ENCODE results near the gene EIF1AD. TPM values are rescaled to one million over a fixed set of nuclear protein-coding genes. Genes with fewer than 3 reads are reported as not detected.
"Not testable (repeated sequence)": the region's sequence is repeated elsewhere in the genome, so short reads cannot be mapped to it uniquely, and the experiment has no call there.

EIF1AD gene
- total RNA-seq, 1 experiment from 2014 or later = 55.2 TPM

GRCh38 chr11:66011239-66011784 lies 9.4 kb upstream of the EIF1AD start:
- no peaks in the 10 kb centered on the region for H3K27me3 ChIP-seq (ENCODE audit: insufficient read depth, low read depth)
- no peaks in the 10 kb centered on the region for H3K9me3 ChIP-seq (ENCODE audit: insufficient read depth, low read depth)
- H3K36me3 ChIP-seq (ENCODE audit: low read depth) = no peaks in the 10 kb centered on the region
- H3K4me2 ChIP-seq = peak overlapping the region; percentile 75
- H3K79me2 ChIP-seq (ENCODE audit: low read depth) = 0 out of 2 replicates have a peak, but pooled peaks cover 4% of the 10 kb centered on the region
- peak overlapping the region; percentile 66 for H3K27ac ChIP-seq
- intact Hi-C loops (cut with micrococcal nuclease; ENCODE audit: unreplicated experiment) = loop anchor here (5.0 kb wide), 4 partner anchors 256 to 454 kb away; partner anchors contain the start of genes FAM89B, LTBP3, RAB1B and ZNRD2
- peak overlapping the region; percentile 68 for H2AFZ ChIP-seq
- H3K9me2 ChIP-seq (ENCODE audit: insufficient read depth) = no peaks in the 10 kb centered on the region
- BruUV-seq (replicated peaks) = TSS peak; percentile 12
- TF ChIP-seq, protein P1, sequence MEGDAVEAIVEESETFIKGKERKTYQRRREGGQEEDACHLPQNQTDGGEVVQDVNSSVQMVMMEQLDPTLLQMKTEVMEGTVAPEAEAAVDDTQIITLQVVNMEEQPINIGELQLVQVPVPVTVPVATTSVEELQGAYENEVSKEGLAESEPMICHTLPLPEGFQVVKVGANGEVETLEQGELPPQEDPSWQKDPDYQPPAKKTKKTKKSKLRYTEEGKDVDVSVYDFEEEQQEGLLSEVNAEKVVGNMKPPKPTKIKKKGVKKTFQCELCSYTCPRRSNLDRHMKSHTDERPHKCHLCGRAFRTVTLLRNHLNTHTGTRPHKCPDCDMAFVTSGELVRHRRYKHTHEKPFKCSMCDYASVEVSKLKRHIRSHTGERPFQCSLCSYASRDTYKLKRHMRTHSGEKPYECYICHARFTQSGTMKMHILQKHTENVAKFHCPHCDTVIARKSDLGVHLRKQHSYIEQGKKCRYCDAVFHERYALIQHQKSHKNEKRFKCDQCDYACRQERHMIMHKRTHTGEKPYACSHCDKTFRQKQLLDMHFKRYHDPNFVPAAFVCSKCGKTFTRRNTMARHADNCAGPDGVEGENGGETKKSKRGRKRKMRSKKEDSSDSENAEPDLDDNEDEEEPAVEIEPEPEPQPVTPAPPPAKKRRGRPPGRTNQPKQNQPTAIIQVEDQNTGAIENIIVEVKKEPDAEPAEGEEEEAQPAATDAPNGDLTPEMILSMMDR (conservative IDR thresholded peaks at IDR 0.05) = no peak
- TF ChIP-seq EZH2 (IDR thresholded peaks at IDR 0.05; ENCODE audit: low read depth) = no peak
- DNase-seq = peak; percentile 94 to 100
- H3K4me1 ChIP-seq (replicated peaks; ENCODE audit: insufficient read depth) = peaks cover 64% of the 10 kb centered on the region
- ChIA-PET POLR2A (ENCODE audit: unreplicated experiment) (interaction anchor here (0.6 to 0.8 kb wide), 4 partner anchors 9 to 301 kb away, joined by 3 to 18 read pairs (median 13); partner anchors contain the start of genes BANF1, CFL1 and EIF1AD), CTCF (interaction anchor here (0.6 kb wide), 3 partner anchors 40 to 236 kb away, joined by 5 to 9 read pairs (median 7); no protein-coding TSS in a partner anchor)
- peaks cover 67% of the 10 kb centered on the region for H3F3A ChIP-seq (ENCODE audit: insufficient read depth, low read depth)
- H3K4me3 ChIP-seq = peak overlapping the region; percentile 52
- no peaks in the 10 kb centered on the region for H4K20me1 ChIP-seq (ENCODE audit: insufficient read depth)

- intact Hi-C loops (cut with micrococcal nuclease; ENCODE audit: unreplicated experiment) = loop anchor here (5.0 kb wide), 4 partner anchors 257 to 453 kb away; partner anchors contain the start of genes FAM89B, LTBP3, RAB1B and ZNRD2
- H3K9me3 ChIP-seq (ENCODE audit: insufficient read depth, low read depth); H3K4me3 ChIP-seq; H4K20me1 ChIP-seq (ENCODE audit: insufficient read depth); H3K27me3 ChIP-seq (ENCODE audit: insufficient read depth, low read depth); DNase-seq; H3K36me3 ChIP-seq (ENCODE audit: low read depth); H3K79me2 ChIP-seq (ENCODE audit: low read depth); POLR2A ChIA-PET (ENCODE audit: unreplicated experiment); H3K9me2 ChIP-seq (ENCODE audit: insufficient read depth); H2AFZ ChIP-seq; CTCF ChIA-PET; H3K27ac ChIP-seq; H3K4me2 ChIP-seq; BruUV-seq (replicated peaks): not testable (repeated sequence)
- Histone ChIP-seq H3K4me1 (replicated peaks; ENCODE audit: insufficient read depth) (peaks cover 51% of the 10 kb centered on the region), H3F3A (ENCODE audit: insufficient read depth, low read depth) (peaks cover 66% of the 10 kb centered on the region)
Measured at GRCh38 chr11:66010036-66010435, 8.1 kb upstream of the EIF1AD start.

GRCh38 chr11:66008468-66009101 lies 6.6 kb upstream of the EIF1AD start:
- peak in 1 of 2 experiments; percentile 57 for DNase-seq
- Histone ChIP-seq H3K4me3 (no peak overlapping the region), H3K27me3 (ENCODE audit: insufficient read depth, low read depth) (no peaks in the 10 kb centered on the region), H4K20me1 (ENCODE audit: insufficient read depth) (no peaks in the 10 kb centered on the region), H3F3A (ENCODE audit: insufficient read depth, low read depth) (peaks cover 71% of the 10 kb centered on the region), H3K9me2 (ENCODE audit: insufficient read depth) (no peaks in the 10 kb centered on the region), H3K9me3 (ENCODE audit: insufficient read depth, low read depth) (no peaks in the 10 kb centered on the region), H3K36me3 (ENCODE audit: low read depth) (peaks cover 12% of the 10 kb centered on the region; the same call in 1 of the 2 replicates), H3K4me1 (replicated peaks; ENCODE audit: insufficient read depth) (peaks cover 38% of the 10 kb centered on the region), H3K79me2 (ENCODE audit: low read depth) (peaks cover 14% of the 10 kb centered on the region), H3K4me2 (0 out of 2 replicates have a peak overlapping the region, but pooled peaks have one; percentile 18), H2AFZ (no peak overlapping the region), H3K27ac (no peak overlapping the region)
- BruUV-seq (replicated peaks) = no TSS peak
- CTCF ChIA-PET = interaction anchor here (0.7 to 1.1 kb wide), 2 partner anchors 14 to 167 kb away, joined by 3 read pairs; no protein-coding TSS in a partner anchor
- TF ChIP-seq, protein P1 (conservative IDR thresholded peaks at IDR 0.05) = no peak
- no peak for TF ChIP-seq EZH2 (IDR thresholded peaks at IDR 0.05; ENCODE audit: low read depth)
- POLR2A ChIA-PET (ENCODE audit: unreplicated experiment) = interaction anchor here (0.6 kb wide), 1 partner anchor 338 kb away, joined by 4 read pairs; no protein-coding TSS in a partner anchor
- intact Hi-C loops (cut with micrococcal nuclease; ENCODE audit: unreplicated experiment) = no loop called here

Measured in PC-9 (cell line).